ENCODE results near the gene UBE2Q2. TPM values are rescaled to one million over a fixed set of nuclear protein-coding genes. Genes with fewer than 3 reads are reported as not detected.

The UBE2Q2 gene
- total and polyA plus RNA-seq, 9 of the 15 experiments (the other 6 are each of a cell fraction or from before 2014, with no cell fraction given) = 6.2 to 24.0 (median 16.2) TPM

- H2AFZ ChIP-seq (ENCODE audit: low read depth, low read length) = peak overlapping the region; percentile 34; the same call in 1 of the 2 replicates
- no peaks in the 10 kb centered on the region for H3K36me3 ChIP-seq (ENCODE audit: control insufficient read depth, insufficient read depth, low read length)
- no peak overlapping the region for H3K9ac ChIP-seq (ENCODE audit: insufficient read depth in 1 of 2, low read depth in 2 of 2, low read length in 2 of 2)
- no peak for DNase-seq (ENCODE audit: extremely low read depth in 1 of 4, low spot score in 3 of 4)
- H3K4me2 ChIP-seq (ENCODE audit: insufficient read depth, low read length) = no peak overlapping the region
- 0 out of 2 replicates have a peak, but pooled peaks cover 2% of the 10 kb centered on the region for H3K9me3 ChIP-seq (replicated peaks; ENCODE audit: control insufficient read depth, insufficient read depth, low read depth, low read length)
- no peaks in the 10 kb centered on the region for H4K20me1 ChIP-seq (replicated peaks; ENCODE audit: control insufficient read depth, insufficient read depth, low read length)
- 50% methylated on average over 2 of the region's 2 CpGs for WGBS (ENCODE audit: insufficient coverage, low coverage, missing lambda C conversion rate)
- CTCF ChIA-PET (ENCODE audit: low intra/inter-chr PET ratio) = no interaction called here
- H3K4me3 ChIP-seq = no peak overlapping the region
- H3K4me1 ChIP-seq (replicated peaks in 1 of 2; ENCODE audit: control insufficient read depth in 2 of 2, insufficient read depth in 2 of 2, low read length in 2 of 2) = no peaks in the 10 kb centered on the region; a peak in 2 of 5 replicates
- no peak for FAIRE-seq
- H3K27ac ChIP-seq (ENCODE audit: extremely low read depth, low read depth, low read length) = no peak overlapping the region
- no peaks in the 10 kb centered on the region for H3K9me1 ChIP-seq (ENCODE audit: control insufficient read depth, insufficient read depth, low read length)
- POLR2A ChIA-PET = interaction anchor here (0.6 to 0.7 kb wide), 2 partner anchors 151 to 1682 kb away, joined by 3 to 4 read pairs; no protein-coding TSS in a partner anchor
- intact Hi-C loops (cut with micrococcal nuclease) (no loop called here), in situ Hi-C loops (cut with MboI) (no loop called here)
- no TSS peak for BruUV-seq (replicated peaks)
- no peak for ATAC-seq
- H3K27me3 ChIP-seq (ENCODE audit: control insufficient read depth in 2 of 2, insufficient read depth in 2 of 2, low read length in 2 of 2) = no peaks in the 10 kb centered on the region
- H3K79me2 ChIP-seq (ENCODE audit: control insufficient read depth, insufficient read depth, low read length) = no peaks in the 10 kb centered on the region
- TF ChIP-seq MLLT1 (IDR thresholded peaks at IDR 0.05) (peak in 1 of 2 experiments; percentile 51; a peak in 1 of 4 replicates), ZNF23 (CRISPR knock-in tag; IDR thresholded peaks at IDR 0.05) (peak; percentile 83), ZMIZ1 (IDR thresholded peaks at IDR 0.05; ENCODE audit: low read depth in 2 of 2, low read length in 2 of 2) (0 out of 4 replicates have a peak, but pooled peaks of 1 of the 2 experiments have one; percentile 42), ZBTB17 (CRISPR knock-in tag; IDR thresholded peaks at IDR 0.05) (peak; percentile 90), ELK3 (CRISPR knock-in tag; IDR thresholded peaks at IDR 0.05) (no peak)
These were observed 23.0 kb upstream of the UBE2Q2 start for GRCh38 chr15:75820206-75820605.

Measured in K562 (cell line).